HPDE6-E6E7 (cell line): ENCODE measurements around the gene EHMT2.
"Not testable (repeated sequence)": the region's sequence is repeated elsewhere in the genome, so short reads cannot be mapped to it uniquely, and the experiment has no call there.

Source experiments
- DNase-seq: peaks from one replicate; pipeline ENCODE4 v3.0.0; 2011; ENCODE audit warnings: missing footprints; ENCODE audit errors: extremely low spot score

Gene EHMT2

DNA sequence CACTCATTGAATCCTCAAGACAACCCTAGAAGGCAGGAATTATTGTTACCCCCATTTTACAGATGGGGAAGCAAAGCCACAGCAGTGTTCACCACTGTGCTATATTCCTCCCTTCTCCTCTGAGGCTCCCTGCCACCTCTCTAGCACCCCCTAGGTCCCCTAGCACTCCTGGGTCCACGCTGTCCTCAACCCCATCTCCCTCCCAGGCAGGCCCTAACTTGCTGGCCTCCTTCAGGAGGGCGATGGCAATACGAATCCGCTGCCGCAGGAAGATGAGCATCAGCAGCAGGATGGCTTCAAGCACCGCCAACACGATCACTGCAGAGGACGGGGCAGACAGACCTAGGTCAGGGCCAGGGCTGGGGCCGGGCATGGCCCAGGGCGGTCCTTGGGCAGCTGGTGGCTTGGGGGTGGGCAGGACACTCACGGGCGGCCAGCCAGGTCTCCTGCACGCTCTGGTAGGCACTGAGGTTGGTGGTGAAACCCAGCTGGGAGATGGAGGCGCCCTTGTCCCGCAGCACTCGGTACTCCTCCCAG lies 27.0 kb downstream of the EHMT2 start:
- no peak for DNase-seq

DNA sequence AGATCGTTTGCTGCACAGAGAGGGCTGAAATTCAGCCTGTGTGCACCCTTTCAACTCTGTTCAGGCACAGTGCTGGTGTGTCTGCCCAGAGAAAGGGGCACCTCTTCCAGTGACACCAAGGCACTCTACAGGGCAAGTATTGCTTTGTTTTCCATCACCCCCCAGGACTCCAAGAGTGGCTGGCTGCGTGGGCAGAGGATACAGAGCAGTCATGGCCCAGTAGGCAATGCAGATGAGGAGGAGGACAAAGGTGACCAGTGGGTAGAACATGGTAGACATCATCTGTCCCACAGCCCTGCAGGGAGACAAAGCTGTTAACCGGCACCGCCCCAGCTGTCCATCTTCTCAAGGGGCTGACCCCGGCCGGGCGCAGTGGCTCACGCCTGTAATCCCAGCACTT lies 28.2 kb downstream of the EHMT2 start:
- no peak for DNase-seq

DNA sequence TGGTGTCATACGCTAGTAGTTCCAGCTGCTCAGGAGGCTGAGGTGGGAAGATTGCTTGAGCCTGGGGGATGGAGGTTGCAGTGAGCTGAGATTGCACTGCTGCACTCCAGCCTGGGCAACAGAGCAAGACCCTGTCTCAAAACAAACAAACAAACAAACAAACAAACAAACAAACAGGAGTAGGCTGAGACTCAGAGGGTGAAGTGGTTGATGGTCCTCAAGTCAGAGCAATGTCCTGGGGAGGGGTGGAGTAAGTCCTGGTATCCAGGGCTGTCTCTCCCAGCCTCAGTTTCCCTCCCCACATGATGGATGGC lies 28.9 kb downstream of the EHMT2 start:
- DNase-seq: not testable (repeated sequence)

- no peak for DNase-seq
These were observed 32.0 kb downstream of the EHMT2 start for GRCh38 chr6:31865205-31866118.

GRCh38 chr6:31864818-31865204 lies 32.7 kb downstream of the EHMT2 start:
- no peak for DNase-seq

- not testable (repeated sequence) for DNase-seq
These were observed 33.4 kb downstream of the EHMT2 start for GRCh38 chr6:31864123-31864562.

DNA sequence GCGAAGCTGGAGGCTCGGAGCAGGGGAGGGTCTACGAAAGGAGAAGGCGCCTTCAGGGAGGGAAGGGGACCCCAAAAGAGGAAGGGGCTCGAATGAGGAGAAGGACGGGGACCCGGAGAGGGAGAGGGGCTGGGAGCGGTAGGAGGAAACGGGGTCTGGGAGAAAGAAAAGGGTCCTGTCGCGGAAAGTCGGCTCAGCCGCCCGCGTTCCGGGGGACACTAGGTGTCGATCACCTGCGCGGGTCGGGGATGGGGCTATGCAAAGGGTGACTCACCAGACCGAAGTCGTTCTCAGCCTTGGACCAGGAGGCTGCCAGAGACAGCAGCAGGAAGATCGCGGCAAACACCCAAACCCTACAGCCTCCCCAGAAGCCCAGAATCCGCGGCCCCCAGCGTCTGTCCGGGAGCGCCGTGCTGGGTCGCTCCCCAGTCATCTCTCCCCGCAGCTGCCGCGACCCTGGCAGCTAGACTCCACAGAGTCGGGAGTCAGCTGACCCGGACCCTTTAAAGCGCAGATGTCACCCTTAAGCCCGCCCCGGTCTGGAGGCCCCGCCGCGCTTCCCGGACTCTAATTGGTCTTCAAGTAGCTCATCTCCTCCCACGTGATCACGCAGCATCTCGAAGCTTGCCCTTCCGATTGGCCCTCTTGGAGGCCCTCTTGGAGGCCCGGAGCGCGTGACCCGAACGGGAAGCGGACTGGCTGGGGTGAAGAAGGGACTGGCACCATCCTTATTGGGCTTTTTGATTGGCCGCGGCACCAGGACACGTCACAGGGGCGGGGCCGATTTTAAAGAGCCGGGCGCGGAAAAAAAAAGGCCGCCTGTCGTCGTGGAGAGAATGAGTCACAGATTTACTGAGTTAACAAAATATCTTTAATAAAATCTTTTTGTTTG lies 34.9 kb downstream of the EHMT2 start, which contains the start of gene NEU1:
Gene NEU1 (minus strand): TSS at position 478 of the 892 bp plus-strand sequence. CDS start 45 bp downstream, at position 433.
- peak; percentile 100 for DNase-seq

- DNase-seq: no peak
These were observed 35.6 kb downstream of the EHMT2 start for GRCh38 chr6:31861919-31862343.

GRCh38 chr6:31861150-31861549 lies 36.3 kb downstream of the EHMT2 start:
- no peak for DNase-seq

DNA sequence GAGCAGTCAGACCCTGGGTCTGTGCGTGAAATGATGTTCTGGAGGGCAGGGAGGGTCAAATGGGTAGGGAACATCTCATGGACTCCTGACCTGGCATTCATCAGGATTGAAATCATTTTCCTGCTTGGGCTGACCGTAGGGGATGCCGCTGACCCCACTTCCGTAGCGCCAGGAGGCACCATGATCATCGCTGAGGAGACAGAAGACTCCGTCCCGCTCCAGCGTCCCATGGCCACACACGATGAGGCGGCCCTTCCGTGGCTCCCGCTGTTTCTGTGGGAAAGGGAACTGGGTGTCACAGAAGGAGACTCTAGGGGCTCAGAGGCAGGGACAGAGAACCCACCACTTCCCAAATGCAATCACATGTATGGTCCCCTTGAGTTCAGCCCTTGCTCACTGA lies 37.1 kb downstream of the EHMT2 start:
- no peak for DNase-seq

GRCh38 chr6:31859923-31860322 lies 37.6 kb downstream of the EHMT2 start:
- no peak for DNase-seq

DNA sequence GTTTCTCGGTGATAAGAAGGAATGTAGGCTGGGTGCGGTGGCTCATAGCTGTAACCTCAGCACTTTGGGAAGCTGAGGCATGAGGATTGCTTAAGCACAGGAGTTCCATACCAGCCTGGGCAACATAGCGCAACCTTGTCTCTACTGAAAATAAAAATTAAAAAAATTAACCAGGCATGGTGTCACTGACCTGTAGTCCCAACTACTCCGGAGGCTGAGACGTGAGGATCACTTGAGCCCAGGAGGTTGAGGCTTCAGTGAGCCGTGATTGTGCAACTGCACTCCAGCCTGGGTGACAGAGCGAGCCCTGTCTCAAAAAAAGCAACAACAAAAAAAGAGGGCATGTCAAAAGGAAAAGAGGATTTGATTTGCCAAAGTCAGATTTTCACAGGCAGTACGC lies 38.8 kb downstream of the EHMT2 start:
- DNase-seq: no peak

DNA sequence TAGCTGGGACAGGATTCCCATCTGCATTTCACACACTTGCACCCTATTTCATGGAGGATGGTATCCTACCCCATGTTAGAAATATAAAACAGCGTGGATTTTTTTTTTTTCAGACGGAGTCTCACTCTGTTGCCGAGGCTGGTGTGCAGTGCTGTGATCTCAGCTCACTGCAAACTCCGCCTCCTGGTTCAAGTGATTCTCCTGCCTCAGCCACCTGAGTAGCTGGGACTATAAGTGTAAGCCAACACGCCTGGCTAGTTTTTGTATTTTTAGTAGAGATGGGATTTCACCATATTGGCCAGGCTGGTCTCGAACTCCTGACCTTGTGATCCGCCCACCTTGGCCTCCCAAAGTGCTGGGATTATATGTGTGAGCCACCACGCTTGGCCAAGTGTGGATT lies 39.7 kb downstream of the EHMT2 start:
- DNase-seq: not testable (repeated sequence)

DNA sequence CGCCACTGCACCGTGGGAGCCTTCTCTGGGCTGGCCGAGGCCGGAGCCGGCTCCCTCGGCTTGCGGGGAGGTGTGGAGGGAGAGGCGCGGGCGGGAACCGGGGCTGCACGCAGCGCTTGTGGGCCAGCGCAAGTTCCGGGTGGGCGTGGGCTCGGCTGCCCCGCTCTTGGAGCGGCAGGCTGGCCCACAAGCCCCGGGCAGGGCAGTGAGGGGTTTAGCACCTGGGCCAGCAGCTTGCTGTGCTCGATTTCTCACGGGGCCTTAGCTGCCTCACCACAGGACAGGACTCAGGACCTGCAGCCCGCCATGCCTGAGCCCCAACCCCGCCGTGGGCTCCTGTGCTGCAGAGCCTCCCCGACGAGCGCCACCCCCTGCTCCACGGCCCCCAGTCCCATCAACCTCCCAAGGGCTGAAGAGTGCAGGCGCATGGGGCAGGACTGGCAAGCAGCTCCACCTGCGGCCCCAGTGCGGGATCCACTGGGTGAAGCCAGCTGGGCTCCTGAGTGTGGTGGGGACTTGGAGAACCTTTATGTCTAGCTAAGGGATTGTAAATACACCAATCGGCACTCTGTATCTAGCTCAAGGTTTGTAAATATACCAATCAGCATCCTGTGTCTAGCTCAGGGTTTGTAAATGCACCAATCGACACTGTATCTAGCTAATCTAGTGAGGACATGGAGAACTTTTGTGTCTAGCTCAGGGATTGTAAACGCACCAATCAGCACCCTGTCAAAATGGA lies 45.3 kb downstream of the EHMT2 start:
- DNase-seq: not testable (repeated sequence)

GRCh38 chr6:31851485-31851832 lies 46.0 kb downstream of the EHMT2 start:
- DNase-seq: no peak

DNA sequence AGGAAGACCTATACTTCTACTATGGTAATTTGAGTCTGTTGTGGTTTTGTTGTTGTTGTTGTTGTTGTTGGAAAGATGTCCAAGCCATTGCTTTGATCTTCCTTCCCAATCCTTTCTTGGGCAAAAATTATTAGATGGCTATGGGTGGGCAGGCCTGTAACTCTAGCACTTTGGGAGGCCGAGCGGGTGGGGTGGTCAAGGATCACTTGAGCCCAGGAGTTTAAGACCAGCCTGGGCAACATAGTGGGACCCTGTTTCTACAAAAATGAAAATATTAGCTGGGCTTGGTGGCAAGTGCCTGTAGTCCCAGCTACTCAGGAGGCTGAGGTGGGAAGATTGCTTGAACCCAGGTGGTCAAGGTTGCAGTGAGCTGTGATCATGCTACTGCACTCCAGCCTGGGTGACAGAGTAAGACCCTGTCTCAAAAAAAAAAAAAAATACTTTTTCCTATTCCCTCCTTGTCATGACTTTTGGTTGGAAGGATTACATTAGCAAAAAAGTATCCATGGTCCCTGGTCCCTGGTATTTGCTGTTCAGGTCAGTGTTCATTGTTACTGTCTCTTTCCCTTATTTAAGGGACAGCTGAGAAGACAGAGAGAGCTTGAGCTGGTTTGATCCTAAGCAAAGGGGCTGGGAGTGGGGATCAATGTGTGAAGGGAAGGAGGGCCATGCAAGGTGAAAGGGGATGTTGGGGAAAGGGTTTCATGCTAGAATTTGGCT lies 46.6 kb downstream of the EHMT2 start:
- DNase-seq: no peak

DNA sequence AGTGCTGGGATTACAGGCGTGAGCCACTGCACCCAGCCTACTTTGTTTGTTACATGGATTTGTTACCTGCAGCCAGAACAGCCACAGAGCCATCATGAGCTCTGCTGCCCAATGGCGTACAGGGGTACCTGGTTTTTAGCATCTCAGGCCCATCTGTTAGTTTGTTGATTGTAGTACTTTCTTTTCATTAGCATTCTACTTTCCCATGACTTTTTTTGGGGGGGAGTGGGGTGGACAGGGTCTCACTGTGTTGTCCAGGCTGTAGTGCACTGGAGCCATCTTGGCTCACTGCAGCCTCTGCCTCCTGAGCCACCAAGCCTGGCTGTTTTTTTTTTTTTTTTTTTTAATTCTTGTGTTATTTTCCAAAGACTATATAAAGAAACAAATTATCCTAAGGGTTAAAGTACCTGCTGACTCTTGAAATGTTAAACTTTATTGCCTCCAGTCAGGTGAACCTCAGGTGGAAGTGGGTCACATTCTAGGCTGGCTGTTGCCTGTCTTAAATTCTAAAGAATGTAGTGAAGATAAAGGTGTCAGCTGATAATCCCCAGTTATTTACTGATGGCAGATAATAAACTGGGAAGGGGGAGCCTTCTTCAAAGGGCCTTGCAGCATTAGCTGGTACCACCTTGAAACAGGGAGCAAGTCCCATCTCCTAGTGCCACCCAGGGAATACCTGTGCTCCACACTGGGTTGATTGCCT lies 50.1 kb downstream of the EHMT2 start:
- DNase-seq: no peak

- DNase-seq: no peak
These were observed 53.0 kb downstream of the EHMT2 start for GRCh38 chr6:31844507-31844906.

- DNase-seq: no peak
These were observed 55.4 kb downstream of the EHMT2 start for GRCh38 chr6:31842053-31842452.

GRCh38 chr6:31839779-31840126 lies 57.7 kb downstream of the EHMT2 start:
- not testable (repeated sequence) for DNase-seq
